ENCODE measurements around the gene PITRM1. TPM values are rescaled to one million over a fixed set of nuclear protein-coding genes. Genes with fewer than 3 reads are reported as not detected.

The PITRM1 gene
- total and polyA plus RNA-seq, 9 donors, result 46.6 to 107 (median 73.7) TPM

DNA sequence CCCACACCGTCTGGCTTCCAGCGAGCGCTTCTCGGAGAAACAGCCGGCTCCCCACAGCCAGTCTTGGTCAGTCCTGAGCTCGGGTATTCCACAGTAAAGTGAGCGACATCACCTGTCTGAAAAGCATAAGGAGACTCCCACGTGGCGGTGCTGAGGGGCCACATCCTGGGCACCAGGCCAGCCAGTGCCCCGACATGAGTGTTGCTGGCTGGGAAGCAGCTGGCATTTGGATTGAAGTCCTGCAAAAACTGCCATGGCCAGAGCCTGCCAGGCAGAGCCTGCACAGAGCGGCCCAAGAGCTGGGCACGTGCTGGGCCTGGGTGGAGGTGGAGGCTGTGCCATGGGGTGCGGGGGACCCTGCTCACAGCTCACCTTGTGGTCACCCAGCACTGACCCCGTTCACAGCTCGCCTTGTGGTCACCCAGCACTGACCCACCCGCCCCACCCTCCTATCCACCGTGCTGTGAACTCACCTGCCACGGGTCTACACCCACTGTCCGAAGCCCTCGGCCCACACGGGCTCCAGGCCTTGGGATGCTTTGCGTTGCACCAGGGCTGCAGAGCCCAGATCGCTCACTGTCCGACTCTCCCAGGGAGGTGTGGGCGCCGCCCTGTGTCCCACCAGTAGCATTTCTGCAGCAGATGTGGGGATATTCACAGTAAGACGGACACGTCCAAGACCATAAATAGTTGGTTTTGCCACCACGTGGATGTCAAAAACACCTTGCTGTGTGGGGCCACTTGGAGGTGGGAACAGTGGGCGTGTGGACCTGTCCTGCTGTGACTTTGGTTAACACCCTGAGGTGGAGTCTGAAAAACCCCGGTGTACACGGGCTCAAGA is 48.8 kb downstream of the PITRM1 start:
- Histone ChIP-seq H3K9me3 (no peaks in the 10 kb centered on the region), H3K4me1 (ENCODE audit: insufficient read depth) (no peaks in the 10 kb centered on the region), H3K36me3 (no peaks in the 10 kb centered on the region), H3K4me3 (no peak overlapping the region), H3K27me3 (no peaks in the 10 kb centered on the region), H3K27ac (no peak overlapping the region)
- TF ChIP-seq EP300 (IDR thresholded peaks at IDR 0.05), result no peak
- no peak for TF ChIP-seq POLR2A (IDR thresholded peaks at IDR 0.05)
- TF ChIP-seq, protein P1, sequence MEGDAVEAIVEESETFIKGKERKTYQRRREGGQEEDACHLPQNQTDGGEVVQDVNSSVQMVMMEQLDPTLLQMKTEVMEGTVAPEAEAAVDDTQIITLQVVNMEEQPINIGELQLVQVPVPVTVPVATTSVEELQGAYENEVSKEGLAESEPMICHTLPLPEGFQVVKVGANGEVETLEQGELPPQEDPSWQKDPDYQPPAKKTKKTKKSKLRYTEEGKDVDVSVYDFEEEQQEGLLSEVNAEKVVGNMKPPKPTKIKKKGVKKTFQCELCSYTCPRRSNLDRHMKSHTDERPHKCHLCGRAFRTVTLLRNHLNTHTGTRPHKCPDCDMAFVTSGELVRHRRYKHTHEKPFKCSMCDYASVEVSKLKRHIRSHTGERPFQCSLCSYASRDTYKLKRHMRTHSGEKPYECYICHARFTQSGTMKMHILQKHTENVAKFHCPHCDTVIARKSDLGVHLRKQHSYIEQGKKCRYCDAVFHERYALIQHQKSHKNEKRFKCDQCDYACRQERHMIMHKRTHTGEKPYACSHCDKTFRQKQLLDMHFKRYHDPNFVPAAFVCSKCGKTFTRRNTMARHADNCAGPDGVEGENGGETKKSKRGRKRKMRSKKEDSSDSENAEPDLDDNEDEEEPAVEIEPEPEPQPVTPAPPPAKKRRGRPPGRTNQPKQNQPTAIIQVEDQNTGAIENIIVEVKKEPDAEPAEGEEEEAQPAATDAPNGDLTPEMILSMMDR (IDR thresholded peaks at IDR 0.05), result no peak
- intact Hi-C loops (cut with DNase I), result no loop called here
- 82 to 90% (median 87%) methylated on average over 32 of the region's 32 CpGs for WGBS, 3 donors
- DNase-seq, result no peak

DNA sequence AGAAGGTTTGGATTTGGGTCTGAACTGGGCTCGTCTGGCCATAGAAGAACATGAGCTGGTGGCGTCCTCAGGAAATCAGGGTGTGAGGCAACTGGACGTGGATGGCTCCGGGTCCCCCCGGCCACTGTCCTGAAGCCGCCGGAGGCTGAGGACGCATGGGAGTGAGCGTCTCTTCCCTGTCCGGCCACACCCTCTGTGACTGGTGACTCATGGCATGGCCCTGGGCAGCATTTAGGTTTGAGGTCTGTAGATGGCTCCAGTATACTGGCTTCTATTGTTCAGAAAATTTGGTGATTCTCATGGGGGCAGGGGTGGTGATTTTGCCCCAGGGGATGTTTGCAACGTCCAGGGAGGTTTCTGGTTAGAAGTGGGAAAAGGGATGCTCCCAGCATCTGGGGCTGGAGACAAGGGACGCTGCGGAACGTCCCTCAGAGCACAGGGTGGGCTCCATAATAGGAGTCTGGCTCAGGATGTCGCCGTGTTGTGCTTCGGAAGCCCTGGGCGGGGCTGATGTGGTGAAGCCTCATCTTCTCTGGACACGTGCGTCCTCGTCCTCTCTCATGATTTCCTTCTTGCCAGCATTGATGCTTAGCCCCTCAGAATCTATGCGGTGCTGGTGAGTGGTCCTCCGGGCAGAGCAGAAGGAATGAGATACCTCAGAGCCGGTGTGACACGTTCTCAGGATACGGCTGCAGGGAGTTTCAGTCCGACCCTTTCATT is 49.9 kb downstream of the PITRM1 start:
- H3K9me3 ChIP-seq, result no peaks in the 10 kb centered on the region
- no peaks in the 10 kb centered on the region for H3K27me3 ChIP-seq
- DNase-seq, result no peak
- no peaks in the 10 kb centered on the region for H3K4me1 ChIP-seq (ENCODE audit: insufficient read depth)
- H3K27ac ChIP-seq, result no peak overlapping the region
- intact Hi-C loops (cut with DNase I), result no loop called here
- WGBS, 3 donors, result 91 to 94% (median 93%) methylated on average over 26 to 27 of the region's 27 CpGs
- TF ChIP-seq, protein P1 (IDR thresholded peaks at IDR 0.05), result no peak
- TF ChIP-seq POLR2A (IDR thresholded peaks at IDR 0.05) (no peak), EP300 (IDR thresholded peaks at IDR 0.05) (no peak)
- H3K4me3 ChIP-seq, result no peak overlapping the region
- H3K36me3 ChIP-seq, result no peaks in the 10 kb centered on the region

DNA sequence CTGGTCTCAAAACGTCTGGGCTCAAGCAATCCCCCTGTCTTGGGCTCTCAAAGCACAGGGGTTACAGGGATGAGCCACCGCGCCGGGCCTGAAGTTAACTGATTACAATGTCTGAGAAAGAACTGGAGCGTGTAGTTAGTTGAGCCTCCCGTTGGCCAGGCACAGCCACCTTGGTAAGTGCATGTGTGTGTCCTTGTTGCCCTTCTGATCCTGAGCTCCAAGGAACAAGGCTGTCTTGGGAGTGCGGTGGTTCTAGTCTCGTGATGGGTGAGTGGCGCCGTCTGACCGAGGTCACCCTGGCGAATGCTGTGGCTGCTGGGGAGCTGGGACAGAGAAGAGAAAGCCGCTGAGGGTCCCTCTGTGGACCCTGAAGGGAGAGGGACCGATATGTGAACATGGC is 50.5 kb downstream of the PITRM1 start:
- H3K9me3 ChIP-seq, result no peaks in the 10 kb centered on the region
- TF ChIP-seq, protein P1 (IDR thresholded peaks at IDR 0.05), result no peak
- TF ChIP-seq EP300 (IDR thresholded peaks at IDR 0.05) (no peak), POLR2A (IDR thresholded peaks at IDR 0.05) (no peak)
- H3K4me3 ChIP-seq, result no peak overlapping the region
- intact Hi-C loops (cut with DNase I), result no loop called here
- no peak for DNase-seq
- no peaks in the 10 kb centered on the region for H3K4me1 ChIP-seq (ENCODE audit: insufficient read depth)
- no peaks in the 10 kb centered on the region for H3K27me3 ChIP-seq
- no peak overlapping the region for H3K27ac ChIP-seq
- WGBS, 3 donors, result 88 to 94% (median 88%) methylated on average over 14 of the region's 14 CpGs
- H3K36me3 ChIP-seq, result no peaks in the 10 kb centered on the region

DNA sequence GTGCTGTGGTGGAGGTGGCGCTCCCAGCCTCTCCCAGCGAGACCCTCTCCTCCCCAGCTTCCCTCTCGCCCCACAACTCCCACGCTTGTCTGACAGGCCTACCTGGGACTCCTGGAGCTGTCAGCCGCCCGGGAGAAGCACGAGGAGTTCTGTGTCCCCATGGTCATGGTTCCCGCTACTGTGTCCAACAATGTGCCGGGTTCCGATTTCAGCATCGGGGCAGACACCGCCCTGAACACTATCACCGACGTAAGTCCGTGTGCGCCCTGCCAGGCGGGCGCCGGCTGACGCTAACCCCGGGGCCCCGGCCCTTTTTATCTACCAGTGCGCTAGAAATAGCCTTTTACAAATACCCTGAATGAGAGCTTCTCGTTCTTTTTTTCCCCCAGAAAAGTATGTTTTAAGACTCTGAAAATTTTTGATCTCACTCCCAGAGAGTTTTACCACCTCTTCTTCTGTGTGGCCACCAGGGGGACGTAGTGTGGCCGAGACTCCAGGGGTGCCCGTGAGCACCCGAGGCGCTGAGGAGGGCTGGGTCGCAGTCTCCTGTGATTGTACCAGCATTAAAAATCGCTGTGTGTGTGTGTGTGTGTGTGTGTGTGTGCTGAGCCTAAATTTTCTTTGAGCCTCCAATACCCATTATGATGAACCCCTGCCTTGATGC is 52.7 kb downstream of the PITRM1 start:
- H3K27ac ChIP-seq, result no peak overlapping the region
- H3K36me3 ChIP-seq, result no peaks in the 10 kb centered on the region
- intact Hi-C loops (cut with DNase I), result no loop called here
- no peaks in the 10 kb centered on the region for H3K4me1 ChIP-seq (ENCODE audit: insufficient read depth)
- H3K27me3 ChIP-seq, result no peaks in the 10 kb centered on the region
- 82 to 87% (median 82%) methylated on average over 31 of the region's 31 CpGs for WGBS, 3 donors
- H3K9me3 ChIP-seq, result no peaks in the 10 kb centered on the region
- no peak for DNase-seq
- H3K4me3 ChIP-seq, result no peak overlapping the region
- TF ChIP-seq, protein P1 (IDR thresholded peaks at IDR 0.05), result no peak
- no peak for TF ChIP-seq EP300 (IDR thresholded peaks at IDR 0.05)
- TF ChIP-seq POLR2A (IDR thresholded peaks at IDR 0.05), result no peak
